DND-41 (cell line): ENCODE data around the gene SHCBP1.

ENCODE experiments used
- CTCF ChIP-seq: IDR thresholded peaks from 2 replicates; pipeline ENCODE4 v1.5.1; 2012; ENCODE audit warnings: borderline replicate concordance, low read length, moderate library complexity, mild to moderate bottlenecking; ENCODE audit not compliant: poor library complexity, severe bottlenecking; ENCODE audit errors: extremely low read depth
- EZH2 ChIP-seq: IDR thresholded peaks from 3 replicates; pipeline ENCODE4 v1.6.1; 2012; ENCODE audit warnings: borderline replicate concordance, low read depth, mild to moderate bottlenecking, moderate library complexity, low read length, inconsistent platforms; ENCODE audit not compliant: severe bottlenecking

DNA sequence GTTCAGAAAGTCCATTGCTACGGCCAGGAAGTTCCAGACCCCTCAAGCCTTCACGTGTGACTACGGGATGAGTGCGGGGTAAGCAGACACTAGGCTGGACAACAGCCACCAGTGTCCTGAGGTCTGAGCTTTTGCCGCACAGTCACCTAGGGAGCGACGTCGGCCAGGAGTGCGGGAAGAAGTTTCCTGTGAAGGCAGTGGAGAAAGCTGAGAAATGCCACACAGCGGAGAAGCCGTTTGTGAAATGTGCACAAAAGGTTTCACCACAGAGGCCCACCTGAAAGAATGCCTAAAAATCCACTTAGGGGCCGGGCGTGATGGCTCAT is 47.4 kb downstream of the SHCBP1 start:
- no peak for TF ChIP-seq CTCF
- TF ChIP-seq EZH2: no peak
